ENCODE data around the gene ICA1.

GRCh38 chr7:8168336-8168735 is 93.6 kb downstream of the ICA1 start:
- no peak for TF ChIP-seq TAF1 (IDR thresholded peaks at IDR 0.05; ENCODE audit: borderline replicate concordance, low read depth, low read length)
- no peak for TF ChIP-seq POLR2AphosphoS5 (IDR thresholded peaks at IDR 0.05; ENCODE audit: low read depth, low read length)
- no peak for TF ChIP-seq POLR2A (IDR thresholded peaks at IDR 0.05; ENCODE audit: low read depth, low read length)

All from GM12892 (cell line).